Ovary (tissue), 3 donors: ENCODE measurements around the gene HDGF.

Experiments
- EP300 ChIP-seq: sonication (generic); formaldehyde crosslinking; IDR thresholded peaks from one replicate; pipeline ENCODE4 v1.6.1; 2017; ENCODE audit warnings: antibody characterized with exemption
- POLR2A ChIP-seq: fragments of 450-650 bp; IDR thresholded peaks from one replicate; pipeline ENCODE4 v1.6.1; 2017; ENCODE audit warnings: antibody characterized with exemption, mild to moderate bottlenecking, moderate library complexity
- TF ChIP-seq, protein P1 (sequence below), 3 donors: fragments of 450-650 bp in 2 of 3; fragments of 200-600 bp in 1 of 3; IDR thresholded peaks; one replicate each; pipeline versions ENCODE4 v1.5.1 to v1.8.0; 2016 to 2022; ENCODE audit warnings: antibody characterized with exemption in 3 of 3, mild to moderate bottlenecking in 1 of 3
- donor health status: DM: no; HTN: no; CAD: no.

DNA sequence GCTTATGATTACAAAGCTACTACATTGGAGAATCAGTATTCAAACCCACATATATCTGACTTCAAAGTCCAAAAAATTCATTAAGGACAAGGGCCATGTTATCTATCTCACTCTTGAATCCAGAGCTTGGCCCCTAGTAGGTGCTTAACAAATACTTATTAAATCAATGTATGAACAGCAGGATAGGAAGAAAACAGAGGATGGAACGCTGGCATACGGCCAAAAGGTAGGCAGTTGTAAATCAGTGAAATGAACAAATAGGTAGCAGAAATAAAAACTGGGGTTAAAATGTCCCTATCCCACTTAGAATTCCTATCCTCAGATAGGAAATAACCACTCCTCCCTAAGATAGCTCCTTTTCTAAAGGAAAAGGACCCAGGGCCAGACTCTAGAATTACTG lies 12.6 kb downstream of the HDGF start:
- TF ChIP-seq, protein P1, sequence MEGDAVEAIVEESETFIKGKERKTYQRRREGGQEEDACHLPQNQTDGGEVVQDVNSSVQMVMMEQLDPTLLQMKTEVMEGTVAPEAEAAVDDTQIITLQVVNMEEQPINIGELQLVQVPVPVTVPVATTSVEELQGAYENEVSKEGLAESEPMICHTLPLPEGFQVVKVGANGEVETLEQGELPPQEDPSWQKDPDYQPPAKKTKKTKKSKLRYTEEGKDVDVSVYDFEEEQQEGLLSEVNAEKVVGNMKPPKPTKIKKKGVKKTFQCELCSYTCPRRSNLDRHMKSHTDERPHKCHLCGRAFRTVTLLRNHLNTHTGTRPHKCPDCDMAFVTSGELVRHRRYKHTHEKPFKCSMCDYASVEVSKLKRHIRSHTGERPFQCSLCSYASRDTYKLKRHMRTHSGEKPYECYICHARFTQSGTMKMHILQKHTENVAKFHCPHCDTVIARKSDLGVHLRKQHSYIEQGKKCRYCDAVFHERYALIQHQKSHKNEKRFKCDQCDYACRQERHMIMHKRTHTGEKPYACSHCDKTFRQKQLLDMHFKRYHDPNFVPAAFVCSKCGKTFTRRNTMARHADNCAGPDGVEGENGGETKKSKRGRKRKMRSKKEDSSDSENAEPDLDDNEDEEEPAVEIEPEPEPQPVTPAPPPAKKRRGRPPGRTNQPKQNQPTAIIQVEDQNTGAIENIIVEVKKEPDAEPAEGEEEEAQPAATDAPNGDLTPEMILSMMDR (IDR thresholded peaks at IDR 0.05) = no peak
- TF ChIP-seq POLR2A (no peak), EP300 (no peak)
